T-helper 2 cell (primary cell): ENCODE data around the gene PUS7L.
"Not testable (repeated sequence)": the region's sequence is repeated elsewhere in the genome, so short reads cannot be mapped to it uniquely, and the experiment has no call there.

Experiments
- DNase-seq, 5 experiments: peaks; one replicate each; pipeline versions ENCODE4 v3.0.0 to v3.0.0-alpha.2; 2012 to 2022

PUS7L gene

GRCh38 chr12:43744826-43745225, 13.8 kb downstream of the PUS7L start:
- DNase-seq: no peak

GRCh38 chr12:43742106-43742505, 16.5 kb downstream of the PUS7L start:
- no peak for DNase-seq

GRCh38 chr12:43740511-43741100, 18.0 kb downstream of the PUS7L start:
- no peak for DNase-seq

GRCh38 chr12:43737646-43738045, 20.9 kb downstream of the PUS7L start:
- DNase-seq: no peak

GRCh38 chr12:43736927-43737440, 21.6 kb downstream of the PUS7L start:
- no peak for DNase-seq

- DNase-seq: no peak
Observed at GRCh38 chr12:43733687-43734086, 24.9 kb downstream of the PUS7L start.

- peak in 1 of 5 experiments; percentile 4 for DNase-seq
Observed at GRCh38 chr12:43730283-43730682, 28.3 kb downstream of the PUS7L start.

GRCh38 chr12:43728698-43729097, 29.9 kb downstream of the PUS7L start:
- no peak for DNase-seq

GRCh38 chr12:43728117-43728516, 30.5 kb downstream of the PUS7L start:
- no peak for DNase-seq

- no peak for DNase-seq
Observed at GRCh38 chr12:43723134-43723533, 35.5 kb downstream of the PUS7L start.

- DNase-seq: no peak
Observed at GRCh38 chr12:43722621-43723020, 36.0 kb downstream of the PUS7L start.

- no peak for DNase-seq
Observed at GRCh38 chr12:43711348-43711747, 47.2 kb downstream of the PUS7L start.

GRCh38 chr12:43703772-43704171, 54.8 kb downstream of the PUS7L start:
- DNase-seq: not testable (repeated sequence)

- DNase-seq: peak in 1 of 5 experiments; percentile 18
Observed at GRCh38 chr12:43701194-43701593, 57.4 kb downstream of the PUS7L start.

- DNase-seq: no peak
Observed at GRCh38 chr12:43696154-43696553, 62.4 kb downstream of the PUS7L start.

- DNase-seq: no peak
Observed at GRCh38 chr12:43694879-43695278, 63.7 kb downstream of the PUS7L start.

- no peak for DNase-seq
Observed at GRCh38 chr12:43692064-43692463, 66.5 kb downstream of the PUS7L start.

GRCh38 chr12:43685491-43685890, 73.1 kb downstream of the PUS7L start:
- not testable (repeated sequence) for DNase-seq

- DNase-seq: peak in 1 of 5 experiments; percentile 34
Observed at GRCh38 chr12:43676183-43676813, 82.3 kb downstream of the PUS7L start.

GRCh38 chr12:43675048-43675904, 83.3 kb downstream of the PUS7L start:
- no peak for DNase-seq

GRCh38 chr12:43669373-43669772, 89.2 kb downstream of the PUS7L start:
- DNase-seq: no peak
